ENCODE data around the gene FUZ.

Gene FUZ

GRCh38 chr19:49803529-49803856 is 9.6 kb downstream of the FUZ start:
- DNase-seq = no peak

GRCh38 chr19:49802836-49803528 is 10.1 kb downstream of the FUZ start:
- DNase-seq = no peak

- no peak for DNase-seq
Measured at GRCh38 chr19:49801966-49802661, 11.0 kb downstream of the FUZ start.

GRCh38 chr19:49801401-49801888 is 11.6 kb downstream of the FUZ start:
- no peak for DNase-seq

- no peak for DNase-seq
Measured at GRCh38 chr19:49800771-49801170, 12.3 kb downstream of the FUZ start.

- no peak for DNase-seq
Measured at GRCh38 chr19:49799798-49800376, 13.2 kb downstream of the FUZ start.

GRCh38 chr19:49799271-49799797 is 13.8 kb downstream of the FUZ start:
- no peak for DNase-seq

GRCh38 chr19:49798574-49798973 is 14.5 kb downstream of the FUZ start:
- no peak for DNase-seq

- no peak for DNase-seq
Measured at GRCh38 chr19:49795615-49796014, 17.5 kb downstream of the FUZ start.

GRCh38 chr19:49793561-49793840 is 19.6 kb downstream of the FUZ start:
- DNase-seq = no peak

GRCh38 chr19:49792829-49793560 is 20.1 kb downstream of the FUZ start:
- DNase-seq = no peak

GRCh38 chr19:49791776-49792445 is 21.2 kb downstream of the FUZ start:
- no peak for DNase-seq

GRCh38 chr19:49790866-49791265 is 22.2 kb downstream of the FUZ start:
- no peak for DNase-seq

GRCh38 chr19:49788857-49789256 is 24.2 kb downstream of the FUZ start:
- no peak for DNase-seq

- no peak for DNase-seq
Measured at GRCh38 chr19:49787746-49788145, 25.3 kb downstream of the FUZ start.

- DNase-seq = no peak
Measured at GRCh38 chr19:49786376-49786820, 26.7 kb downstream of the FUZ start.

GRCh38 chr19:49782515-49782914 is 30.6 kb downstream of the FUZ start:
- no peak for DNase-seq

GRCh38 chr19:49781394-49781793 is 31.7 kb downstream of the FUZ start:
- DNase-seq = no peak

- no peak for DNase-seq
Measured at GRCh38 chr19:49780861-49781260, 32.2 kb downstream of the FUZ start.

- DNase-seq = no peak
Measured at GRCh38 chr19:49779731-49780555, 33.1 kb downstream of the FUZ start.

- no peak for DNase-seq
Measured at GRCh38 chr19:49776371-49776764, 36.7 kb downstream of the FUZ start.
